HL-60 (cell line): ENCODE results near the gene NFE2L2.

Experiments
- CTCF ChIP-seq: IDR thresholded peaks from one replicate; pipeline ENCODE4 v1.5.1; 2011; ENCODE audit warnings: low read length, control low read depth, inconsistent platforms; ENCODE audit not compliant: insufficient read depth
- GABPA ChIP-seq: IDR thresholded peaks from 2 replicates; pipeline ENCODE4 v1.6.1; 2012; ENCODE audit warnings: low read depth
- TF ChIP-seq, protein P1 (sequence below): IDR thresholded peaks from 2 replicates; pipeline ENCODE4 v1.6.1; 2012; ENCODE audit warnings: low read depth; ENCODE audit not compliant: insufficient replicate concordance

- no peak for TF ChIP-seq GABPA
- TF ChIP-seq, protein P1, sequence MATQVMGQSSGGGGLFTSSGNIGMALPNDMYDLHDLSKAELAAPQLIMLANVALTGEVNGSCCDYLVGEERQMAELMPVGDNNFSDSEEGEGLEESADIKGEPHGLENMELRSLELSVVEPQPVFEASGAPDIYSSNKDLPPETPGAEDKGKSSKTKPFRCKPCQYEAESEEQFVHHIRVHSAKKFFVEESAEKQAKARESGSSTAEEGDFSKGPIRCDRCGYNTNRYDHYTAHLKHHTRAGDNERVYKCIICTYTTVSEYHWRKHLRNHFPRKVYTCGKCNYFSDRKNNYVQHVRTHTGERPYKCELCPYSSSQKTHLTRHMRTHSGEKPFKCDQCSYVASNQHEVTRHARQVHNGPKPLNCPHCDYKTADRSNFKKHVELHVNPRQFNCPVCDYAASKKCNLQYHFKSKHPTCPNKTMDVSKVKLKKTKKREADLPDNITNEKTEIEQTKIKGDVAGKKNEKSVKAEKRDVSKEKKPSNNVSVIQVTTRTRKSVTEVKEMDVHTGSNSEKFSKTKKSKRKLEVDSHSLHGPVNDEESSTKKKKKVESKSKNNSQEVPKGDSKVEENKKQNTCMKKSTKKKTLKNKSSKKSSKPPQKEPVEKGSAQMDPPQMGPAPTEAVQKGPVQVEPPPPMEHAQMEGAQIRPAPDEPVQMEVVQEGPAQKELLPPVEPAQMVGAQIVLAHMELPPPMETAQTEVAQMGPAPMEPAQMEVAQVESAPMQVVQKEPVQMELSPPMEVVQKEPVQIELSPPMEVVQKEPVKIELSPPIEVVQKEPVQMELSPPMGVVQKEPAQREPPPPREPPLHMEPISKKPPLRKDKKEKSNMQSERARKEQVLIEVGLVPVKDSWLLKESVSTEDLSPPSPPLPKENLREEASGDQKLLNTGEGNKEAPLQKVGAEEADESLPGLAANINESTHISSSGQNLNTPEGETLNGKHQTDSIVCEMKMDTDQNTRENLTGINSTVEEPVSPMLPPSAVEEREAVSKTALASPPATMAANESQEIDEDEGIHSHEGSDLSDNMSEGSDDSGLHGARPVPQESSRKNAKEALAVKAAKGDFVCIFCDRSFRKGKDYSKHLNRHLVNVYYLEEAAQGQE = no peak
- TF ChIP-seq CTCF = no peak
Measured at GRCh38 chr2:177235855-177236437, 28.6 kb downstream of the NFE2L2 start.
